ENCODE data around the gene OR11L1. TPM values are rescaled to one million over a fixed set of nuclear protein-coding genes. Genes with fewer than 3 reads are reported as not detected.

OR11L1 gene
- total RNA-seq, 3 donors from 2014 or later, result not detected

DNA sequence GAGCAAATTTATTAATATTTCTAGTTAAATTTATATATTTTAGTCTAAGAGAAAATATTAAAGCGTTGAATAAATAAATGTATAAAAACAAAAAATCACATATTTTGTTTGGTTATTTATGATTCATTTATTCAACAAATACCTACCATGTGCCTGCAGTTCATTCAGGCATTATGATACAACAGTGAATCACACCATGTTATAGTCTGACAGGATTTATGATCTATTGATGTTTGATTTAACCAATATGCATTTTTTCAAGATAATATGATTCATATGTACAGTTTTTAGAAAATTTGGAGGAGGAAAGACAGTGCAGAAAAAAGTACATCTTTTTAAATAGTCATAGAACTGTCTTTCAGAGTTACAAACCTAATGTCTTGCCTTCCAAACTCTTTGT, 7.9 kb upstream of the OR11L1 start:
- no peak for DNase-seq
- no peak overlapping the region for H3K4me3 ChIP-seq
- ATAC-seq, result no peak
- intact Hi-C loops (cut with DNase I, micrococcal nuclease), result no loop called here
- H3K9me3 ChIP-seq, result peaks cover 3% of the 10 kb centered on the region
- no peaks in the 10 kb centered on the region for H3K36me3 ChIP-seq (ENCODE audit: low read depth)
- H3K4me1 ChIP-seq (ENCODE audit: low read depth), result no peaks in the 10 kb centered on the region
- TF ChIP-seq, protein P1, sequence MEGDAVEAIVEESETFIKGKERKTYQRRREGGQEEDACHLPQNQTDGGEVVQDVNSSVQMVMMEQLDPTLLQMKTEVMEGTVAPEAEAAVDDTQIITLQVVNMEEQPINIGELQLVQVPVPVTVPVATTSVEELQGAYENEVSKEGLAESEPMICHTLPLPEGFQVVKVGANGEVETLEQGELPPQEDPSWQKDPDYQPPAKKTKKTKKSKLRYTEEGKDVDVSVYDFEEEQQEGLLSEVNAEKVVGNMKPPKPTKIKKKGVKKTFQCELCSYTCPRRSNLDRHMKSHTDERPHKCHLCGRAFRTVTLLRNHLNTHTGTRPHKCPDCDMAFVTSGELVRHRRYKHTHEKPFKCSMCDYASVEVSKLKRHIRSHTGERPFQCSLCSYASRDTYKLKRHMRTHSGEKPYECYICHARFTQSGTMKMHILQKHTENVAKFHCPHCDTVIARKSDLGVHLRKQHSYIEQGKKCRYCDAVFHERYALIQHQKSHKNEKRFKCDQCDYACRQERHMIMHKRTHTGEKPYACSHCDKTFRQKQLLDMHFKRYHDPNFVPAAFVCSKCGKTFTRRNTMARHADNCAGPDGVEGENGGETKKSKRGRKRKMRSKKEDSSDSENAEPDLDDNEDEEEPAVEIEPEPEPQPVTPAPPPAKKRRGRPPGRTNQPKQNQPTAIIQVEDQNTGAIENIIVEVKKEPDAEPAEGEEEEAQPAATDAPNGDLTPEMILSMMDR (IDR thresholded peaks at IDR 0.05), result no peak

DNA sequence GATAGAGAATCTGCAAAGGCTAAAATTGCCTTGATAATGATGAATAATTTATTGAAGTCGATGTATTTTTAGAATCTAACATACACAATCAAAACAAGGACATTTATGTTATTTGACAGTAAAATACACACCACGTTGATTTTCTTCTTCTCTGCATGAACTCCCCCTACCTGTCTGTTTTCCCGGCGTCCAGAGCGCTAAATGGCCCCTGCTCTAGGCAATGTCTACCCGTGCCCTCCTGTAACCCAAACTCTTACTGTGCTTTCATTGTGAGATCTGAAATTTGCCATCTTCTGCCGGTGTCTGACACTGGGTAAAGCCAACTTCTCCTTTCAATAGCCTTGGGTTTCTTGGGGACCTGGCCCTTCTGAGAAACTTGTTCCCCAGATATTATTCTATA, 6.7 kb upstream of the OR11L1 start:
- no peak for ATAC-seq
- Histone ChIP-seq H3K4me3 (no peak overlapping the region), H3K36me3 (ENCODE audit: low read depth) (no peaks in the 10 kb centered on the region), H3K4me1 (ENCODE audit: low read depth) (no peaks in the 10 kb centered on the region), H3K9me3 (peaks cover 3% of the 10 kb centered on the region)
- DNase-seq, result no peak
- TF ChIP-seq, protein P1 (IDR thresholded peaks at IDR 0.05), result no peak
- intact Hi-C loops (cut with DNase I, micrococcal nuclease), result no loop called here

DNA sequence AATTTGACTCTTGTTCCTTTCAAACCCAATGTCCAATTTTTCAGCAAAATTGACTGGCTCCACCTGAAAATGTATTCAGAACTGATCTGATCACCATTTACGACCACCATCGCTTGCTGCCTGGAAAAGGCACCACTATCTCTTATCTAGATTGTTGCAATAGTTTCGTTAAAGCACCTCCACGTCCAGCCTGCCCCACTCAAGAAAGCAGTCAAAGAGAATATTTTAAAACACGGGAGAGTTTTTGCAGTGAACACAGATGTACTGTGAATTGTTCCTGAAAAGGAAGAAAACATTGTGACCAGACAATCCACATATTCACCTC, 4.0 kb upstream of the OR11L1 start:
- ATAC-seq, result no peak
- no peaks in the 10 kb centered on the region for H3K4me1 ChIP-seq (ENCODE audit: low read depth)
- intact Hi-C loops (cut with DNase I, micrococcal nuclease), result no loop called here

DNA sequence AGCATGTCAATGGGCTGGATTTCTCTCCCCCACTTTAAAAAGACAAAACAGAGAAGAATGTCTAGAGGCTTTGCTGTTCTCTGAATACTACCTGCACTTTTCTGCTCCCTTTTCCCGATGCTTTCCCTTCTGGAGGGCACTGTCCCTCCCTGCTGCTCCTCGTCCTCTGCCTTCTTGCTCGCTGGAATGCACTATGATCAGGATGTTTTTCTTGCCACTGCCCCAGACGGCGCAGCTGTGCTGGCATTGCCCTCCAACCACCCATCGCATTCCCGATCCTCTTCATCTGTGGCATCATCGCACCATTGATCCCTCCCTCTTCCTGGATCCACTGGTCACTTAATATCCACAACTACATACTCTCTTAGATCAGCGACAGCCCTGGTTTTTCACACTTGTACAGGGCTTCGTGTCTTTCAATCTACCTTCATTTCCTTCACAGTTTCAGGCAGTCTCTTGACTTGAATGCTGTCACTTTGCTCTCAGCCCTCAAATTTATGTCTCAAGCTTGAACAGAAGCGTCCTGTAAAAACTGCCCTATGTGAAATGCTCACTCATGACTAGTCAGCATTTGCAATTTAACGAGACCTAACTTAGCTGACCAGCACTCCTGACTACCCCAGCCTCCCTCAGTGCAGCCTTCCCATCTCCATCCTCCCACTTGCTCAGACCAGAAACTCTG, 3.5 kb upstream of the OR11L1 start:
- TF ChIP-seq, protein P1 (IDR thresholded peaks at IDR 0.05), result no peak
- no peaks in the 10 kb centered on the region for H3K36me3 ChIP-seq (ENCODE audit: low read depth)
- DNase-seq, result no peak
- ATAC-seq, result no peak
- H3K4me1 ChIP-seq (ENCODE audit: low read depth), result no peaks in the 10 kb centered on the region
- H3K9me3 ChIP-seq, result no peaks in the 10 kb centered on the region
- no peak overlapping the region for H3K4me3 ChIP-seq
- intact Hi-C loops (cut with DNase I, micrococcal nuclease), result no loop called here

More for the DNA sequence above, 4.0 kb upstream of the OR11L1 start:
- DNase-seq, result no peak
- no peaks in the 10 kb centered on the region for H3K36me3 ChIP-seq (ENCODE audit: low read depth)
- TF ChIP-seq, protein P1 (IDR thresholded peaks at IDR 0.05), result no peak
- no peak overlapping the region for H3K4me3 ChIP-seq
- no peaks in the 10 kb centered on the region for H3K9me3 ChIP-seq

DNA sequence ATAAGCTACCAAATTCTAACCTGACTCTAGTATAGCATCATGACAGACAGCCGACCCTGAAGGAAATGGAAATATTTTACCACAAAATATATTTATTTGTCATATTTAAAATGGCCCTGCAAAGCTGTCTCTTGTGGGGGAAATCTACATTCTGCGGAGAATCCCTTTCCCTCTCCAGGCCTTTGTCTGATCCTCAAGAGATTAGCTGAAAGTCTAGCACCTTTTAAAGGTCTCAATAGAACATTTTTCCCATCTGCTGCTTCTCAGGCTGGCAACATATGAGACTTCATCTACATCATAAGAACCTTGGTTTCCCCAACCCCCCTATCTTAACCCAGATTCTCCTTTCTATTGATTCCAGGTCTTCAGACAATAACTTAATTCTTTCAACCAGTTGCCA, 1.7 kb upstream of the OR11L1 start:
- no peak for ATAC-seq
- H3K36me3 ChIP-seq (ENCODE audit: low read depth), result no peaks in the 10 kb centered on the region
- intact Hi-C loops (cut with DNase I, micrococcal nuclease), result no loop called here
- TF ChIP-seq, protein P1 (IDR thresholded peaks at IDR 0.05), result no peak
- H3K4me3 ChIP-seq, result no peak overlapping the region
- no peak for DNase-seq
- H3K9me3 ChIP-seq, result no peaks in the 10 kb centered on the region
- H3K4me1 ChIP-seq (ENCODE audit: low read depth), result no peaks in the 10 kb centered on the region

DNA sequence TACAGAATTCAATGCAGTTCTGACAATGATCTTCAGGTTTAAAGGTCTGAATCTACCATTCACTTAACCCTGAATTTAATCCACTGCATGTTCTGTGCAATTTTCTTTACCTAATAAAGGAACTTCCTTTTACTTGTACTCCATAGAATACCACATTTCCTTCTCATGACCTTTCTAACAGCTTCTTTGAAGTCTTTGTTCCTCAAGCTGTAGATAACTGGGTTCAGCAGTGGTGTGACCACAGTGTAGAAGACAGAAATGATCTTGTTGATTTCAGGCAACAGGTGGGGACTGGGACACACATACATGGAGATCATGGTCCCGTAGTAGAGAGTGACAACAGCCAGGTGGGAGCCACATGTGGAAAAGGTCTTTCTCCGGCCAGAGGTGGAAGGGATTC, 878 bp downstream of the OR11L1 start:
- Histone ChIP-seq H3K4me1 (ENCODE audit: low read depth) (no peaks in the 10 kb centered on the region), H3K9me3 (no peaks in the 10 kb centered on the region), H3K4me3 (no peak overlapping the region), H3K36me3 (ENCODE audit: low read depth) (no peaks in the 10 kb centered on the region)
- DNase-seq, result no peak
- TF ChIP-seq, protein P1 (IDR thresholded peaks at IDR 0.05), result no peak
- no peak for ATAC-seq
- intact Hi-C loops (cut with DNase I, micrococcal nuclease), result no loop called here
